GM21528 (cell line): ENCODE results near the gene DLG1.

Experiments
- ATAC-seq: cut with Tn5 transposase; IDR thresholded peaks from one replicate; pipeline ENCODE4 v1.9.1; 2021; ENCODE audit warnings: mild to moderate bottlenecking, moderate library complexity; ENCODE audit not compliant: unreplicated experiment, low FRiP score

DLG1 gene

GRCh38 chr3:197023241-197023997, 275.0 kb downstream of the DLG1 start:
- ATAC-seq, result no peak

- ATAC-seq, result no peak
These were observed 275.8 kb downstream of the DLG1 start for GRCh38 chr3:197022405-197023231.

GRCh38 chr3:197021729-197022404, 276.5 kb downstream of the DLG1 start:
- no peak for ATAC-seq

- ATAC-seq, result no peak
These were observed 277.2 kb downstream of the DLG1 start for GRCh38 chr3:197021231-197021630.

GRCh38 chr3:197019535-197019934, 278.9 kb downstream of the DLG1 start:
- ATAC-seq, result no peak

- ATAC-seq, result no peak
These were observed 279.4 kb downstream of the DLG1 start for GRCh38 chr3:197019021-197019420.

- no peak for ATAC-seq
These were observed 281.4 kb downstream of the DLG1 start for GRCh38 chr3:197017003-197017402.

GRCh38 chr3:197015790-197016736, 282.3 kb downstream of the DLG1 start:
- no peak for ATAC-seq

GRCh38 chr3:197014942-197015575, 283.4 kb downstream of the DLG1 start:
- ATAC-seq, result no peak

GRCh38 chr3:197014024-197014423, 284.4 kb downstream of the DLG1 start:
- no peak for ATAC-seq

- no peak for ATAC-seq
These were observed 285.9 kb downstream of the DLG1 start for GRCh38 chr3:197012540-197012883.

- no peak for ATAC-seq
These were observed 286.5 kb downstream of the DLG1 start for GRCh38 chr3:197011780-197012539.

- ATAC-seq, result no peak
These were observed 287.7 kb downstream of the DLG1 start for GRCh38 chr3:197010556-197011351.

GRCh38 chr3:197009532-197010019, 288.8 kb downstream of the DLG1 start:
- no peak for ATAC-seq

GRCh38 chr3:197008436-197009209, 289.8 kb downstream of the DLG1 start:
- ATAC-seq, result no peak

- no peak for ATAC-seq
These were observed 290.5 kb downstream of the DLG1 start for GRCh38 chr3:197007953-197008352.

- ATAC-seq, result no peak
These were observed 291.0 kb downstream of the DLG1 start for GRCh38 chr3:197007296-197007940.
